K562 treated with DMSO at 1 percent for 12 hours (cell line): ENCODE results near the gene SCAF1. TPM values are rescaled to one million over a fixed set of nuclear protein-coding genes. Genes with fewer than 3 reads are reported as not detected.

Experiments
- total RNA-seq: library from RNA; unstranded; fragments of 300-600 nt; gene quantifications from 2 replicates; pipeline ENCODE4 v1.2.3, GENCODE V29; 2022; ENCODE audit not compliant: insufficient read depth

The SCAF1 gene, protein sequence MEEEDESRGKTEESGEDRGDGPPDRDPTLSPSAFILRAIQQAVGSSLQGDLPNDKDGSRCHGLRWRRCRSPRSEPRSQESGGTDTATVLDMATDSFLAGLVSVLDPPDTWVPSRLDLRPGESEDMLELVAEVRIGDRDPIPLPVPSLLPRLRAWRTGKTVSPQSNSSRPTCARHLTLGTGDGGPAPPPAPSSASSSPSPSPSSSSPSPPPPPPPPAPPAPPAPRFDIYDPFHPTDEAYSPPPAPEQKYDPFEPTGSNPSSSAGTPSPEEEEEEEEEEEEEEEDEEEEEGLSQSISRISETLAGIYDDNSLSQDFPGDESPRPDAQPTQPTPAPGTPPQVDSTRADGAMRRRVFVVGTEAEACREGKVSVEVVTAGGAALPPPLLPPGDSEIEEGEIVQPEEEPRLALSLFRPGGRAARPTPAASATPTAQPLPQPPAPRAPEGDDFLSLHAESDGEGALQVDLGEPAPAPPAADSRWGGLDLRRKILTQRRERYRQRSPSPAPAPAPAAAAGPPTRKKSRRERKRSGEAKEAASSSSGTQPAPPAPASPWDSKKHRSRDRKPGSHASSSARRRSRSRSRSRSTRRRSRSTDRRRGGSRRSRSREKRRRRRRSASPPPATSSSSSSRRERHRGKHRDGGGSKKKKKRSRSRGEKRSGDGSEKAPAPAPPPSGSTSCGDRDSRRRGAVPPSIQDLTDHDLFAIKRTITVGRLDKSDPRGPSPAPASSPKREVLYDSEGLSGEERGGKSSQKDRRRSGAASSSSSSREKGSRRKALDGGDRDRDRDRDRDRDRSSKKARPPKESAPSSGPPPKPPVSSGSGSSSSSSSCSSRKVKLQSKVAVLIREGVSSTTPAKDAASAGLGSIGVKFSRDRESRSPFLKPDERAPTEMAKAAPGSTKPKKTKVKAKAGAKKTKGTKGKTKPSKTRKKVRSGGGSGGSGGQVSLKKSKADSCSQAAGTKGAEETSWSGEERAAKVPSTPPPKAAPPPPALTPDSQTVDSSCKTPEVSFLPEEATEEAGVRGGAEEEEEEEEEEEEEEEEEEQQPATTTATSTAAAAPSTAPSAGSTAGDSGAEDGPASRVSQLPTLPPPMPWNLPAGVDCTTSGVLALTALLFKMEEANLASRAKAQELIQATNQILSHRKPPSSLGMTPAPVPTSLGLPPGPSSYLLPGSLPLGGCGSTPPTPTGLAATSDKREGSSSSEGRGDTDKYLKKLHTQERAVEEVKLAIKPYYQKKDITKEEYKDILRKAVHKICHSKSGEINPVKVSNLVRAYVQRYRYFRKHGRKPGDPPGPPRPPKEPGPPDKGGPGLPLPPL
- 32.2 and 61.8 TPM in 2 replicates for total RNA-seq

DNA sequence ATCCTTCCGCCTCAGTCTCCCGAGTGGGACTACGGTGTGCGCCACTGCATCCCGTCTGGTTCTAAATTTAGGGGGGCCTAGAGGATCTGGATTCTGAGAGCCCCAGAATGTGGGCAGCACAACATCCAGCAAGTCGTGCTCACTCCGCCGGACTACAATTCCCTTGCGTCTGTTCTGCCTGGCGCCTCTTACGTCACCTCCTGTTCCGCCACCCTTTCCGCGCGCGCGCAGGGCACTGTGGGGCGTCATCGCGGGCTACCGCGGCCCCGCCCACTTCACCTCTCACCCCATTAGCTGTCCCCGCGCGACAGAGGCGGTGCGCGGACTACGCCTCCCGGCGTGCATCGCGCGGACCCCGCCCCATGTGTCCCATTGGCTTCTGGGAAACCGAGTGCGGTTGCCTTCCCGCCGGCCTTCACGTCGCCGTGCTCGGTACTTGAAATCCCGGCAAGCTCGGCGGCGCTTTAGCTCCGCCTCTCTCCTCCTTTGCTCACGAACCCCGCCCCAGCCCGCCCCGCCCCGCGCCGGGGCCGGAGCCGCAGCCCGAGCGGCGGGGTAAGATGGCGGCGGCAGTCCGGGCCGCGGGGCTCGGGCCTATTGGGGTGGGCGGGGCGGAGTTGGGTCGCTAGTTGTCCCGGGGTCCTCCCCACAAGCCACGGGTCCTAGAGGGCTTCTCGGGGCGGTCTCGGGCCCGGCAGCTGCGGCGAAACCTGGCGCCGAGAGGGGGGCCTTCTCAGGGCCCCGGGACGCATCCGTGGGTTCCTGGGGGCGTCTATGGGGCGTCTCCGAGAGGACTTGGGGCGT is at the start of gene SCAF1:
Gene SCAF1, plus strand, starts transcription at position 522 of the 804 bp plus-strand sequence. CDS start 2,818 bp downstream, outside the sequence.

DNA sequence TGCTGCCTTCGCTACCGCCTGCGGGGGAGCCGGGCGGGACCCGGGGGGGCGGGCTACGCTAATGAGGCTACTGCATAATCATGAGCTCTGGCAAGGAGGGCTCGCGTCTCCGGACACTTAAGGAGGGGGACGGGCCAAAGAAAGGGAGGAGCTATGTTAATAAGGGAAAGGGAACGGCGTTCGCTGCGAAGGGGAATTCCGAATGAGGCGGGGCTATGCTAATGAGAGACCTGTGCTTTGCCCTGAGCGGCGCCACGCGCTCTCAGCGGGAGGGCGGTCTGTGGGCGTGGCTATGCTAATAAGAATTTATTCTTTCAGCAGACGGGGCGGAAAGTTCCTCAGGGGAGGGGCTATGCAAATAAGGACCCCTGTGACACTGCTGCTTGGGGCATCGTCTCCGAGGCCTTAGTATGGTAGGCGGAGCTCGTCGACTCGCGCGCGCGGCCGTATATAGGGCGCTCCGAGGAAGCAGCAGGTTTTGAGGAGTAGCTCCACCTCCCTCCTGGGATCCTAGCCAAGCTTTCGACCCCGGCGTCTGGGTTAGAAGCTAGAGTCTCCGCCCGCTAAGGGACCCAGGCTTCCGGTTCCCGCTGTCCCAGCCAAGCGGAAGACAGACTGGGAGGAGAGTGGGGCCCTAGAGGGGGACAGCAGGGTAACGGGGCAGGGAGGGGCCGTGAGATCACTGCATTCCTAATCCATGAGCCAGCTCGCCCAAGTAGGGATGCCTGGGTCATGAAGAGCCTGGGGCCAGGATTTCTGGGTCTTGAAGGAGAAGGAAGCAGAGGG is 1.7 kb upstream of the SCAF1 start, which contains the start of gene RRAS:
Gene RRAS, minus strand, starts transcription at position 31 of the 786 bp plus-strand sequence. CDS start 45 bp downstream, outside the sequence.

DNA sequence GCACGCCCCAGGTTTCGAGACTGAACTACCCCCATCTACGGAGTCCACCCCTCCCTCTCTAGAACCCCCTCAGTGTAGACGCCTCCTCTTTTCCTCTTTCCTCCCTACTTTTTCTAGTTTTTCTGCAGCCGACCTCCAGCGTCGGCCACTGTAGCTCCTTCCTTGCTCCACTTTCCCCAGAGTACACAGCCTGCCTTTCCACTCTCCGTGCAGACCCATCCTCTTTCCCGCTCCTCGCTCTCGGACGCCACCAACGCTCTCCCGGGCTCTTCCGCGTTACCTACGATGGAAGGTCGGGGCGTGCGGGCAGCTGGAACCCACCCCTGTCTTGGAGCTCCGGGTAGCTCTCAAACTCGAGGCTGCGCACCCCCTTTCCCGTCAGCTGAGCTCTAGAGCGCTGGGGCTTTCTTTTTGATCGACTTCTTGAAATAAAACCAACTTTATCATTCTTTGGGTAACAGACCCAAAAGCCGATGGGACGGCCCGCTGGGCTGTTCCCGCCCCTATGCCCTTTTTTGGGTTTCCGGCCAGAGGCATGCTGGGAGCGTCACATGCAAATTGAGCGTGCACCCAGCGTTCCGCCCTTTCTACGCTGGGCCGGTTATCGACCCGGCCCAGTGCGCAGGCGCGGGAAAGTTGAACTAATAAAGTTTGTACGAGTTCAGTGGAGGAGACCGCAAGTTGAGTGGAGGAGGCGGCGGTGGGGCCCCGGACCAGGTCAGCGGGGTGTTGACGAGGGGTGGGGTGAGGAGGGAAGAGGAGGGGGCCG is 23.5 kb downstream of the SCAF1 start, which contains the start of the genes BCL2L12 and IRF3:
Gene BCL2L12, plus strand, starts transcription at position 583 of the 769 bp plus-strand sequence. CDS start 760 bp downstream, outside the sequence.
Gene IRF3, minus strand, starts transcription at position 507 of the 769 bp plus-strand sequence. CDS start 1,019 bp downstream, outside the sequence.

GRCh38 chr19:49677231-49677900 is 35.4 kb downstream of the SCAF1 start, which contains the start of gene PRMT1:
Gene PRMT1, plus strand, starts transcription at chr19:49677271. Its CDS starts 10 bp downstream, at chr19:49677281.

DNA sequence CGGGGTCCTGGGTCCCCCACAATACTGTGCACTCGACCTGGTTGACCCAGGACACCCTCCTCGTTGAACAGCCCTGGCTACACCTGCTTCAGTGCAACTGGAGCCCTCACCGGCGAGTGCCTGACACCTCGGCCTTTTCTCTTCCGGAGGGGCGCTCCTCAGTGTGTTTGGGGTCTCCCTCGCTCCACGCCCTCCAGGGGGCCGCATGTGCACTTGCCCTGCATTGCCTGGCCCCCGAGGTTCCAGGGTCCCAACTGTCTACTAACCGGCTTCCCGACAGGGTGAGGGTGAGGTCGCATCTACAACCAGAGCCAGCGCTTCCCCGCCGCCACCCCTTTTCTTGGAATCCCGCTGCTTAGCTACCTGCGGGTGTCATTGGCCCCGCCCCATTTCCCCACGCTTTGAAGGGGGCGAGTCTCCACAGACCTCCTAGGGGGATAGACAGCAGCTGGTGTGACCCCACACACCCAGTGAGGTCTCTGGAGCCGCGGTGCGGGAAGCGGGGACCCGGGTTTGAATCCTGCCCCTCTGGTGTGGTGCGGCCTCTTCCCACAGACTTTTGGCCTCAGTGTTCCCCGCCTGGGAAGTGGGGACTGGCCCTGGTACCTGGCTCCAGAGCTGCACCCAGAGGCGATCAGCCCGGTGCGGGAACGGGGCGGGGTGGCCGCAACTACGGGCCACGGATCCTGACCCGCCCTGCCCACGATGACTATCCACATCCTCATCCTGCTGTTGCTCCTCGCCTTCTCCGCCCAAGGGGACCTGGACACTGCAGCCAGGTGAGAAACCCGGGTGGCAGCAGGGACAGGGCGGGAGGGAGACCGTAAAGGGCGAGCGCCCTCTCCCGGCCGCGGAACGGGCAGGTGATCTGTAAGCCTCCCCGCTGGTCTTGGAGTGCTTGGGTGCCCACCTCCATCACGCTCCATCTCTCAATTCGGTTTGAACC is 47.4 kb downstream of the SCAF1 start, which contains the start of gene ADM5:
Gene ADM5, plus strand, starts transcription at position 462 of the 946 bp plus-strand sequence. Its CDS starts 244 bp downstream, at position 706.

GRCh38 chr19:49690656-49691242 is 48.7 kb downstream of the SCAF1 start, which contains the start of gene CPT1C:
Gene CPT1C, plus strand, starts transcription at chr19:49691116. Its CDS starts 1,137 bp downstream, at chr19:49692253.

Other genes starting within 250 kb of the SCAF1 start
- not detected in 2 replicates for gene PTH2, start 218.8 kb upstream of the SCAF1 start, total RNA-seq
- gene GFY, start 216.8 kb upstream of the SCAF1 start, total RNA-seq: not detected in 2 replicates
- gene SLC17A7, start 200.7 kb upstream of the SCAF1 start, total RNA-seq: 6.3 and 19.6 TPM in 2 replicates
- gene PIH1D1, start 190.4 kb upstream of the SCAF1 start, total RNA-seq: 142 and 182 TPM in 2 replicates
- gene ALDH16A1, start 189.0 kb upstream of the SCAF1 start, total RNA-seq: 25.3 and 49.3 TPM in 2 replicates
- gene FLT3LG, start 168.0 kb upstream of the SCAF1 start, total RNA-seq: 13.9 and 16.2 TPM in 2 replicates
- gene RPL13A, start 154.6 kb upstream of the SCAF1 start, total RNA-seq: 8,120 and 13,069 TPM in 2 replicates
- 5,951 and 7,935 TPM in 2 replicates for gene RPS11, start 145.8 kb upstream of the SCAF1 start, total RNA-seq
- 7.8 and 9.4 TPM in 2 replicates for gene FCGRT, start 129.5 kb upstream of the SCAF1 start, total RNA-seq
- gene RCN3, start 114.2 kb upstream of the SCAF1 start, total RNA-seq: 4.8 and 5.2 TPM in 2 replicates
- gene NOSIP, start 61.7 kb upstream of the SCAF1 start, total RNA-seq: 269 and 444 TPM in 2 replicates
- gene PRRG2, start 60.9 kb upstream of the SCAF1 start, total RNA-seq: 0.59 TPM in 1 of 2 replicates, not detected in the other
- gene PRR12, start 51.0 kb upstream of the SCAF1 start, total RNA-seq: 4.8 and 16.0 TPM in 2 replicates
- 16.3 and 25.9 TPM in 2 replicates for gene RRAS, start 2.1 kb upstream of the SCAF1 start, total RNA-seq
- 98.2 and 108 TPM in 2 replicates for gene IRF3, start 23.6 kb downstream of the SCAF1 start, total RNA-seq
- 247 and 311 TPM in 2 replicates for gene BCL2L12, start 23.7 kb downstream of the SCAF1 start, total RNA-seq
- 124 and 147 TPM in 2 replicates for gene PRMT1, start 35.1 kb downstream of the SCAF1 start, total RNA-seq
- 6.6 and 8.8 TPM in 2 replicates for gene ADM5, start 47.4 kb downstream of the SCAF1 start, total RNA-seq
- gene CPT1C, start 48.9 kb downstream of the SCAF1 start, total RNA-seq: 2.0 and 8.0 TPM in 2 replicates
- 4.4 and 5.8 TPM in 2 replicates for gene TSKS, start 121.1 kb downstream of the SCAF1 start, total RNA-seq
- 105 and 144 TPM in 2 replicates for gene AP2A1, start 124.8 kb downstream of the SCAF1 start, total RNA-seq
- gene FUZ, start 171.1 kb downstream of the SCAF1 start, total RNA-seq: 5.0 and 6.1 TPM in 2 replicates
- 59.3 and 76.8 TPM in 2 replicates for gene MED25, start 176.1 kb downstream of the SCAF1 start, total RNA-seq
- 166 and 170 TPM in 2 replicates for gene PTOV1, start 208.9 kb downstream of the SCAF1 start, total RNA-seq
- gene PNKP, start 225.4 kb downstream of the SCAF1 start, total RNA-seq: 31.8 and 53.0 TPM in 2 replicates
- gene AKT1S1, start 235.1 kb downstream of the SCAF1 start, total RNA-seq: 40.6 and 45.6 TPM in 2 replicates
- gene TBC1D17, start 235.5 kb downstream of the SCAF1 start, total RNA-seq: 14.7 and 16.8 TPM in 2 replicates